SH-SY5Y (cell line): Measurements from ENCODE around the gene GSN.

Experiments used
- GATA2 ChIP-seq: IDR thresholded peaks from 2 replicates; pipeline ENCODE4 v1.6.1; 2011; ENCODE audit warnings: mild to moderate bottlenecking, low read depth, low read length
- GATA3 ChIP-seq: IDR thresholded peaks from 2 replicates; pipeline ENCODE4 v1.6.1; 2011; ENCODE audit warnings: low read depth, mild to moderate bottlenecking, low read length, moderate library complexity

GSN gene

GRCh38 chr9:121267689-121268597 is at the start of gene GSN:
Gene GSN, plus strand, starts transcription at chr9:121268162. Its CDS starts 33,810 bp downstream, at chr9:121301972.
- TF ChIP-seq GATA3: no peak
- TF ChIP-seq GATA2: no peak

GRCh38 chr9:121218357-121219027 is 49.5 kb upstream of the GSN start:
- TF ChIP-seq GATA2 (no peak), GATA3 (no peak)

GRCh38 chr9:121219530-121219929 is 48.4 kb upstream of the GSN start:
- TF ChIP-seq GATA3: no peak
- TF ChIP-seq GATA2: no peak

GRCh38 chr9:121220996-121221663 is 46.8 kb upstream of the GSN start:
- TF ChIP-seq GATA2 (no peak), GATA3 (no peak)

- TF ChIP-seq GATA2 (no peak), GATA3 (no peak)
Measured at GRCh38 chr9:121221664-121222055, 46.3 kb upstream of the GSN start.

- TF ChIP-seq GATA3 (no peak), GATA2 (no peak)
Measured at GRCh38 chr9:121222524-121223171, 45.3 kb upstream of the GSN start.

GRCh38 chr9:121225240-121225639 is 42.7 kb upstream of the GSN start:
- TF ChIP-seq GATA3: no peak
- no peak for TF ChIP-seq GATA2

- TF ChIP-seq GATA2 (no peak), GATA3 (no peak)
Measured at GRCh38 chr9:121226175-121226574, 41.8 kb upstream of the GSN start.

- TF ChIP-seq GATA2 (no peak), GATA3 (no peak)
Measured at GRCh38 chr9:121227862-121228261, 40.1 kb upstream of the GSN start.

- TF ChIP-seq GATA2 (no peak), GATA3 (no peak)
Measured at GRCh38 chr9:121230256-121230655, 37.7 kb upstream of the GSN start.

GRCh38 chr9:121232251-121232650 is 35.7 kb upstream of the GSN start:
- TF ChIP-seq GATA2: no peak
- no peak for TF ChIP-seq GATA3

- TF ChIP-seq GATA2: no peak
- TF ChIP-seq GATA3: no peak
Measured at GRCh38 chr9:121233906-121234831, 33.8 kb upstream of the GSN start.

GRCh38 chr9:121234832-121235161 is 33.2 kb upstream of the GSN start:
- TF ChIP-seq GATA3 (no peak), GATA2 (no peak)

GRCh38 chr9:121235512-121235911 is 32.5 kb upstream of the GSN start:
- TF ChIP-seq GATA2 (no peak), GATA3 (no peak)
